Liver (tissue), 9 donors: Measurements from ENCODE around the gene ZDHHC20. TPM values are rescaled to one million over a fixed set of nuclear protein-coding genes. Genes with fewer than 3 reads are reported as not detected.

ENCODE experiments used
- DNase-seq: peaks from one replicate; pipeline ENCODE4 v3.0.0-alpha.2; 2017; ENCODE audit warnings: low spot score
- H3K27ac ChIP-seq, 2 donors: one replicate each; pipeline ENCODE4 v1.7.0; 2013; ENCODE audit warnings: inconsistent platforms in 2 of 2, low read length in 2 of 2, control low read depth in 1 of 2, low read depth in 1 of 2, mild to moderate bottlenecking in 1 of 2
- H3K27me3 ChIP-seq, 4 donors: one replicate each; pipeline versions ENCODE4 v1.6.1 to v1.7.0; 2013; ENCODE audit warnings: low read length in 3 of 4, inconsistent platforms in 1 of 4, mild to moderate bottlenecking in 1 of 4, moderate library complexity in 1 of 4; ENCODE audit not compliant: control insufficient read depth in 4 of 4, insufficient read depth in 4 of 4
- H3K36me3 ChIP-seq, 4 donors: one replicate each; pipeline versions ENCODE4 v1.6.1 to v1.7.0; 2013; ENCODE audit warnings: low read length in 3 of 4, mild to moderate bottlenecking in 3 of 4, low read depth in 1 of 4, moderate library complexity in 1 of 4; ENCODE audit not compliant: control insufficient read depth in 4 of 4, insufficient read depth in 3 of 4
- H3K4me1 ChIP-seq, 4 donors: one replicate each; pipeline versions ENCODE4 v1.6.1 to v1.7.0; 2013; ENCODE audit warnings: low read length in 3 of 4, mild to moderate bottlenecking in 3 of 4, moderate library complexity in 1 of 4; ENCODE audit not compliant: control insufficient read depth in 4 of 4, insufficient read depth in 4 of 4
- H3K4me3 ChIP-seq, 3 donors: one replicate each; pipeline versions ENCODE4 v1.6.1 to v1.7.0; 2013; ENCODE audit warnings: low read length in 3 of 3, control low read depth in 1 of 3, low read depth in 1 of 3, mild to moderate bottlenecking in 1 of 3
- H3K9ac ChIP-seq, 2 donors: one replicate each; pipeline ENCODE4 v1.7.0; 2013; ENCODE audit warnings: low read length in 2 of 2, mild to moderate bottlenecking in 2 of 2, moderate library complexity in 2 of 2, control low read depth in 1 of 2, low read depth in 1 of 2
- H3K9me3 ChIP-seq, 4 donors: one replicate each; pipeline versions ENCODE4 v1.6.1 to v1.7.0; 2013; ENCODE audit warnings: low read length in 3 of 4; ENCODE audit not compliant: control insufficient read depth in 4 of 4
- EGR1 ChIP-seq, 2 donors: IDR thresholded peaks; 2 replicates each; pipeline ENCODE4 v1.6.1; 2016 to 2018; ENCODE audit warnings: antibody characterized with exemption in 2 of 2, low read depth in 2 of 2
- FOXA1 ChIP-seq: IDR thresholded peaks from 2 replicates; pipeline ENCODE4 v1.6.1; 2016; ENCODE audit warnings: antibody characterized with exemption
- FOXA2 ChIP-seq: IDR thresholded peaks from 2 replicates; pipeline ENCODE4 v1.6.1; 2016; ENCODE audit warnings: antibody characterized with exemption
- HNF4A ChIP-seq, 2 donors: conservative IDR thresholded peaks; 2 replicates each; pipeline ENCODE4 v1.6.1; 2016; ENCODE audit warnings: antibody characterized with exemption in 2 of 2, mild to moderate bottlenecking in 2 of 2
- NR2F2 ChIP-seq: IDR thresholded peaks from 2 replicates; pipeline ENCODE4 v1.6.1; 2016; ENCODE audit warnings: antibody characterized with exemption
- RAD21 ChIP-seq, 2 donors: IDR thresholded peaks; 2 replicates each; pipeline ENCODE4 v1.6.1; 2016; ENCODE audit warnings: antibody characterized with exemption in 2 of 2, mild to moderate bottlenecking in 2 of 2
- TAF1 ChIP-seq: conservative IDR thresholded peaks from 2 replicates; pipeline ENCODE4 v1.6.1; 2016; ENCODE audit warnings: antibody characterized with exemption, mild to moderate bottlenecking
- WGBS: extraction: QIAGEN DNeasy Blood & Tissue Kit; methylation state at CpG from one replicate; pipeline ENCODE4 v1.1.7; 2013; 5-methylcytosine and 5-hydroxymethylcytosine counted together
- polyA plus RNA-seq, 2 donors: library from polyadenylated mRNA; stranded (reverse) in 1 of 2; unstranded in 1 of 2; fragments of 200-250 nt in 1 of 2; fragments of >200 nt in 1 of 2; fragmentation: Nextera tagmentation in 1 of 2; extraction: Ambion mirVana in 1 of 2; gene quantifications; one replicate each; pipeline versions ENCODE4 v1.2.1 to v1.2.3, GENCODE V29; 2013 to 2015
- total RNA-seq, 2 donors: library from RNA; depleted of rRNA; stranded (reverse); fragments of >200 nt; gene quantifications; one replicate each; pipeline ENCODE4 v1.2.3, GENCODE V29; 2014
- TF ChIP-seq, protein P1 (sequence below): fragments of 150-350 bp; IDR thresholded peaks from 2 replicates; pipeline ENCODE4 v1.5.1; 2017; ENCODE audit warnings: improper control_type of control experiment, low read depth, low read length; ENCODE audit not compliant: missing input control
- TF ChIP-seq, protein P2 (sequence below): IDR thresholded peaks from 2 replicates; pipeline ENCODE4 v1.6.1; 2016; ENCODE audit warnings: antibody characterized with exemption
- TF ChIP-seq, protein P3 (sequence below): IDR thresholded peaks from 2 replicates; pipeline ENCODE4 v1.6.1; 2016; ENCODE audit warnings: antibody characterized with exemption
- TF ChIP-seq, protein P4 (sequence below): IDR thresholded peaks from 2 replicates; pipeline ENCODE4 v1.6.1; 2016; ENCODE audit warnings: antibody characterized with exemption
- donor health status: healthy.
- donor health status: healthy.
- donor health status: healthy.
- donor health status: healthy.
- donor health status: healthy.

Gene ZDHHC20
- total and polyA plus RNA-seq, 4 donors: 7.7 to 55.4 (median 18.6) TPM

DNA sequence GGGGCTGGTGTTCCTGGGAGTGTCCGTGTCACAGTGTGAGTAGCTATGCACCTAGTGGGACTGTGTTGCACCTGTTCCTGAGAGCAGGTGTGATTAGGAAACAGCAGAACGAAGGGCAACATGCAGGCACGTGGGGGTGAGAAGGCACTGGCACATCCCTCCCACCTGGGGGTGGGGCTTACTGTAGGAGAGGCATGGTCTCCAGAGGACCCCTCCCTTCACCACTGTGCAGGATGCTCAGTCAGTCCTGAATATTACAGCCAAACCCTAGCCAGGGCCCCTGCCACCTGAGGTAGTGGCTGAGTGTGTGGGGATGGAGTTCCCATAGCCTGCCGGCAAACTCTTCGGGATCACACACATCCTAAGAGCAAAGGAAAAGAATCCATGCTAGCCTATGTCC lies 99.2 kb downstream of the ZDHHC20 start:
- Histone ChIP-seq H3K4me1 (no peaks in the 10 kb centered on the region), H3K27ac (no peak overlapping the region), H3K27me3 (no peaks in the 10 kb centered on the region), H3K36me3 (no peaks in the 10 kb centered on the region), H3K9ac (no peak overlapping the region), H3K4me3 (no peak overlapping the region), H3K9me3 (no peaks in the 10 kb centered on the region)
- TF ChIP-seq FOXA1: no peak
- TF ChIP-seq, protein P1, sequence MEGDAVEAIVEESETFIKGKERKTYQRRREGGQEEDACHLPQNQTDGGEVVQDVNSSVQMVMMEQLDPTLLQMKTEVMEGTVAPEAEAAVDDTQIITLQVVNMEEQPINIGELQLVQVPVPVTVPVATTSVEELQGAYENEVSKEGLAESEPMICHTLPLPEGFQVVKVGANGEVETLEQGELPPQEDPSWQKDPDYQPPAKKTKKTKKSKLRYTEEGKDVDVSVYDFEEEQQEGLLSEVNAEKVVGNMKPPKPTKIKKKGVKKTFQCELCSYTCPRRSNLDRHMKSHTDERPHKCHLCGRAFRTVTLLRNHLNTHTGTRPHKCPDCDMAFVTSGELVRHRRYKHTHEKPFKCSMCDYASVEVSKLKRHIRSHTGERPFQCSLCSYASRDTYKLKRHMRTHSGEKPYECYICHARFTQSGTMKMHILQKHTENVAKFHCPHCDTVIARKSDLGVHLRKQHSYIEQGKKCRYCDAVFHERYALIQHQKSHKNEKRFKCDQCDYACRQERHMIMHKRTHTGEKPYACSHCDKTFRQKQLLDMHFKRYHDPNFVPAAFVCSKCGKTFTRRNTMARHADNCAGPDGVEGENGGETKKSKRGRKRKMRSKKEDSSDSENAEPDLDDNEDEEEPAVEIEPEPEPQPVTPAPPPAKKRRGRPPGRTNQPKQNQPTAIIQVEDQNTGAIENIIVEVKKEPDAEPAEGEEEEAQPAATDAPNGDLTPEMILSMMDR: no peak
- no peak for TF ChIP-seq EGR1 (IDR thresholded peaks at IDR 0.05; ENCODE audit: low read depth in 2 of 2)
- TF ChIP-seq, protein P2, sequence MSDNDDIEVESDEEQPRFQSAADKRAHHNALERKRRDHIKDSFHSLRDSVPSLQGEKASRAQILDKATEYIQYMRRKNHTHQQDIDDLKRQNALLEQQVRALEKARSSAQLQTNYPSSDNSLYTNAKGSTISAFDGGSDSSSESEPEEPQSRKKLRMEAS: no peak
- TF ChIP-seq, protein P3, sequence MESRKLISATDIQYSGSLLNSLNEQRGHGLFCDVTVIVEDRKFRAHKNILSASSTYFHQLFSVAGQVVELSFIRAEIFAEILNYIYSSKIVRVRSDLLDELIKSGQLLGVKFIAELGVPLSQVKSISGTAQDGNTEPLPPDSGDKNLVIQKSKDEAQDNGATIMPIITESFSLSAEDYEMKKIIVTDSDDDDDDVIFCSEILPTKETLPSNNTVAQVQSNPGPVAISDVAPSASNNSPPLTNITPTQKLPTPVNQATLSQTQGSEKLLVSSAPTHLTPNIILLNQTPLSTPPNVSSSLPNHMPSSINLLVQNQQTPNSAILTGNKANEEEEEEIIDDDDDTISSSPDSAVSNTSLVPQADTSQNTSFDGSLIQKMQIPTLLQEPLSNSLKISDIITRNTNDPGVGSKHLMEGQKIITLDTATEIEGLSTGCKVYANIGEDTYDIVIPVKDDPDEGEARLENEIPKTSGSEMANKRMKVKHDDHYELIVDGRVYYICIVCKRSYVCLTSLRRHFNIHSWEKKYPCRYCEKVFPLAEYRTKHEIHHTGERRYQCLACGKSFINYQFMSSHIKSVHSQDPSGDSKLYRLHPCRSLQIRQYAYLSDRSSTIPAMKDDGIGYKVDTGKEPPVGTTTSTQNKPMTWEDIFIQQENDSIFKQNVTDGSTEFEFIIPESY: no peak
- TF ChIP-seq, protein P4, sequence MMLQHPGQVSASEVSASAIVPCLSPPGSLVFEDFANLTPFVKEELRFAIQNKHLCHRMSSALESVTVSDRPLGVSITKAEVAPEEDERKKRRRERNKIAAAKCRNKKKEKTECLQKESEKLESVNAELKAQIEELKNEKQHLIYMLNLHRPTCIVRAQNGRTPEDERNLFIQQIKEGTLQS: no peak
- no peak for DNase-seq
- 68% methylated on average over 5 of the region's 5 CpGs for WGBS

DNA sequence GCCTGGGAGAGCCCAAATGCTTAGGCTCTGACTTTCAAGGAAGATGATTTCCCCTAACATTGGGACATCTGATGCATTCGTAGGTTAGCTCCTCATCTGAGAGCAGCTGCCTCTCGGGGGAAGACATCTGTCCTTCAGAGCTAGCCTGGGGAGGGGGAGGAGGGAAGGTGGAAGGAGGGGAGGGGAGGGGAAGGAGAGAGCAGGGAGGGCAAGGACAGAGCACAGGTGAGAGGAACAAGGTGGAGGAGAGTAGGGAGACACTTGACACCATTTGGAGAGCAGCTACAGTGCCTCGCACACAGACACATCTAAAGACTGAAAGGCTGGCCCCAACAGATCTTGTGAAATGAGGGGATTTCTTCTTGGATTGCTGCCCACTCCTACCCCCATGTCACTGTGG lies 103.8 kb downstream of the ZDHHC20 start:
- no peaks in the 10 kb centered on the region for H3K9me3 ChIP-seq
- no peak for TF ChIP-seq TAF1
- TF ChIP-seq, protein P1: no peak
- no peak for TF ChIP-seq FOXA1
- TF ChIP-seq, protein P2: no peak
- TF ChIP-seq FOXA2: no peak
- TF ChIP-seq NR2F2: no peak
- TF ChIP-seq, protein P3: no peak
- no peak for TF ChIP-seq HNF4A (conservative IDR thresholded peaks at IDR 0.05)
- TF ChIP-seq RAD21 (IDR thresholded peaks at IDR 0.05): no peak
- no peak for DNase-seq
- no peaks in the 10 kb centered on the region for H3K4me1 ChIP-seq
- no peak overlapping the region for H3K27ac ChIP-seq
- H3K4me3 ChIP-seq: no peak overlapping the region
- no peak overlapping the region for H3K9ac ChIP-seq
- 76% methylated on average over 3 of the region's 3 CpGs for WGBS
- H3K36me3 ChIP-seq: no peaks in the 10 kb centered on the region
- no peaks in the 10 kb centered on the region for H3K27me3 ChIP-seq
